Activated naive CD4-positive, alpha-beta T cell treated with anti-CD3 and anti-CD28 coated beads, Interleukin-2, amount 50 U/mL, for 16 hours (primary cell): ENCODE results near the gene PLCL1.

ENCODE experiments used
- DNase-seq: peaks from one replicate; pipeline ENCODE4 v3.0.0-alpha.2; 2020

Gene PLCL1

GRCh38 chr2:197890168-197890567 lies 85.8 kb downstream of the PLCL1 start:
- no peak for DNase-seq

DNA sequence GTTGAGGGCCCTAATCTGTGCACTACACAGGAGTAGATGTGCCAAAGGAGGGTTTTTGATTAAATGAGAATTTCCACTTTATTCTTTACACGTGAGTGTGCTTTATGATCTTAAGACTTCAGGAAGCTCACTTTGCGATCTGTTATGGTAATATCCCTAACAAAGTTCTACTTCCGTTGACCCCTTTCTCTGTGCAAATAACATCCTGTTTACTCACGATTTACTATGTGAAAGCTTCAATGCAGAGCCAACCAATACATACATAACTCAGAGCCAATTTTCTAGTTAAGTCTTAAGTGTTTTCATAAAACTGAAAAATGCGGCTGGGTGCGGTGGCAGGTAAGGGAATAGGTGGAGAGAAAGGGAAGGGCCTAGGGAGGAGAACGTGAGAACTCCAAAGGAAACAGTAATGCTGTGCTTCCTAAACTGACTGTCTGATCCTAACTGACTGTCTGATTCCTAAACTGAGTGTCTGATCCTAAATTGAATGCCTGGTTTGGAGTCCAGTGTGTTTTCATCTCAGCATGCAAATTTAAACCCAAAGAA lies 87.6 kb downstream of the PLCL1 start:
- no peak for DNase-seq

- no peak for DNase-seq
Measured at GRCh38 chr2:197893403-197894177, 89.2 kb downstream of the PLCL1 start.

DNA sequence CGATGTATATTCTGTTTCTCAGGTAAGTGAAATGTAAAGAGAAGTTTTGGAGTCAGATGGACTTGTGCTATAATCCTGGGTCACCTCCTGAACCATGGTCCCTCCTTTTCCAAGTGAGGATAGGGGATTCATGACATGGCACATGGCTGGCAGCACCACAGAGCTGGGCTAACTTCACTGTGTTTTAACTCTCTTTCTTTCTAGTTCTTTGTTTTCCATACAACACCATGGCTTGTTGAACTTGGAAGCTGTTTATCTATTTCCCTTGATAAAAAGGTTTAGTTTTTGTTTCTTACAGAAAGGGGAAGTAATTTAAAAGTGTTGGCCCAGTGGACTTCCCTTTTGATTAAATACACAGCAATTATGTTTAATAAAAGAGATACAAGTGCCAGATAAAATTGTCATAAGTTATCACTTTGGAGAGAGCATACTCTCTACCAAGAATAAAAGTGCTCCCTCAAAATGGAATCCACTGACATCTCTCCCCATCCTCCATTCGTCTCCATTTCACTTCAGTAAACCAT lies 90.4 kb downstream of the PLCL1 start:
- DNase-seq = no peak

- no peak for DNase-seq
Measured at GRCh38 chr2:197897960-197898678, 93.7 kb downstream of the PLCL1 start.

- peak; percentile 21 for DNase-seq
Measured at GRCh38 chr2:197904446-197904845, 100.1 kb downstream of the PLCL1 start.

DNA sequence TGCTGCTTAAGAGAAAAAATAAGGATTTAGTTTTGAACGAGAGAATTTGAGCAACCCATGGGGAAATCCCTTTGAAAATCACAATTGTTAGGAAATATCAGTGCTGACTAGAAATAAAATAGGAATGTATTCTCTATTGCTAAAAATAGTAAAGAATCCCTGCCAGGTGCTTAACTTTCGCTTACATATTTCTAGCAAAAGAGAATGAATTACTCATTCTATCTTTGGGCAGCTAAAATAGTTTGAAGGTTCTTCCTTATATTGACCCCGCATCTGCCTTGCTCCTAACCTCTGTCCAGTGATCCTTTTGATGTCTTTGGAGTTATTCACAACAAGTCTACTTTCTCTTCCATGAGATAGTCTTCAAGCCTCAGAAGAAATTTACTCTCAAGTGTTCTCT lies 103.8 kb downstream of the PLCL1 start:
- no peak for DNase-seq

GRCh38 chr2:197908990-197909776 lies 104.8 kb downstream of the PLCL1 start:
- no peak for DNase-seq

GRCh38 chr2:197911667-197912066 lies 107.3 kb downstream of the PLCL1 start:
- no peak for DNase-seq

- no peak for DNase-seq
Measured at GRCh38 chr2:197913084-197913483, 108.7 kb downstream of the PLCL1 start.

DNA sequence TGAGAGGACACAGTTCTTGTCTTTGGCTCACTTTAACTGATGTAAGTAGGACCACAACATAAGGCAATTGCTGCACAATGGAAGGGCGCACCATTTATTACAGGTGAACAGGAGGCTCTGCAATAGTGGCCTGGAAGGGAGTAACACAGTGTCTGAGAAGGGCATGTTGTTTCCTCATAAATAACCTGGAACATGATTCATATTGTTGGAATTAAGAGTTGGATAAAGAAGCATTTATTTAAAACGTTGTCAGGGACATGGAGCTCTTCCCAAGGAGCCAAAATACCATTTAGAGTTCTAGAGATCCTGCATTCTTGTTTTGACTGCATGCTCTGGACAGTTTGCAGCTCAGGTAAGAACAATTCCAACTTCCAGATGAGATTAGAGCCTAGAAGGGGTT lies 110.4 kb downstream of the PLCL1 start:
- no peak for DNase-seq

DNA sequence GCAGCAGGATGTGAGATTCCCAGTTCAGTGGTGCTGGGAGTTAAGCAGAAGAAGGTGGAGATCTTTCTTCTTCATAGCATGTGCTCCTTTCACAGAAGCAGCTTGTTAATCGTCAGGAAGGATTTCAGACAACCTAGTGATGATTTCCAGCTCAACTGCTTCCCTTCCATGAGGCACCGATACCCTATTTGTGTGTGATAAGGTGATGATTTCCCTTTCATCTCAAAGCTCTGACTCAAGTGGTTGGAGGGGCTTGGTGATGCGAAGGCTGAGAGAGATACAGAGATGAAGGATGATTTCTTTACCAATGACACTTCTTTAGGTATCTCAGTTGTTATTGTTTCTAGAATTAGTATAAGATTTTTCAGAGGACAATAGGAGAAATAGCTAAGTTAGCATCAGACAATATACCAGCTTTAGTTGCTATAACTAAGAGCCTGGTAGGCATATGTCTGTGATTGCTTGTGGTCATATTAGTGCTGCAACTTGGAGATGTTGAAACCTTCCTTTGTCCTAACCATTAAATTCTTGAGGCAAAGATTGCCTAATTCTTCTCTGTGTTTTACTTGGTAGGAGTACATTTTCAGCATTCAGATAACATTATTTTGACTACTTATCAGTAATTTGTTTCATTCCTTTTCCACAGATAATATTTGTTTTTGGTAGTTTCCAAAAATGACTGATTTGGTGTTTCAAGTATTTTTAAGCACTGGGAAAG lies 111.3 kb downstream of the PLCL1 start:
- DNase-seq = no peak

DNA sequence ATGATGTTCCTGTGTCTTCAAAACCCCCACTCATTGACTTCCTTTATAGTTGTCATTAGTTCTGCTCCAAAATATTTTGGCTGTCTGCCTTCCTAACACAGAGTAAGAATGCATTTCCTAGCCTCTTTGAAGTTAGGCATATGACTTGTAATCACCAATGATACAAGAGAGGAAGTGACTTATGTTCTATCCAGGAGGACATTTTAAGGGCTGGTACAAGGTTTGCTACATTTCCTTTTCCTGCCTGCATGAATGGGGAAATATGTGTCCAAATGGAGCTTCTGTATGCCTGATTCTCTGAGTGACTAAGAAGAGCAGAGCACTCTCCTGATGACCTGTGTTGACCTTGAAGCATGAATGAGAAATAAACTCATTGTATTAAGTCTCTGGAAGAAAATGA lies 115.1 kb downstream of the PLCL1 start:
- no peak for DNase-seq

DNA sequence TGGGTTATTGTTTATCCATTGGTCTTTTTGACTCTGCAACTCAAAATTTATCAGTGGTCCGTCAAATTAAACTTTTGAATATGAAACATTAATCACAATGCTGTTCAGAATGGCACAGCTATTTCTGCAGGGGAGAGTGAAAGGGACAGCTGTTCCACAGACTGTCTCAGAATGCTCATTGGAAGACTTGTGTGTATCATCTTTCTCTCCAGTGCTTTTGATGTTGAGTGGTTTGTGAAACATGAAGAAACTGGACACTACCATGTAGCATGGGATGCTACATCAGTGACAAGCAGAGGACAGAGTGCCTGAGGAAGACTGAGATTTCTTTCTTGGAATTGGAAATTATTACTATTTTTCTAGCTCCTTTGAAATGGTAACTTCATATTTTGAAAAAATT lies 115.7 kb downstream of the PLCL1 start:
- no peak for DNase-seq

DNA sequence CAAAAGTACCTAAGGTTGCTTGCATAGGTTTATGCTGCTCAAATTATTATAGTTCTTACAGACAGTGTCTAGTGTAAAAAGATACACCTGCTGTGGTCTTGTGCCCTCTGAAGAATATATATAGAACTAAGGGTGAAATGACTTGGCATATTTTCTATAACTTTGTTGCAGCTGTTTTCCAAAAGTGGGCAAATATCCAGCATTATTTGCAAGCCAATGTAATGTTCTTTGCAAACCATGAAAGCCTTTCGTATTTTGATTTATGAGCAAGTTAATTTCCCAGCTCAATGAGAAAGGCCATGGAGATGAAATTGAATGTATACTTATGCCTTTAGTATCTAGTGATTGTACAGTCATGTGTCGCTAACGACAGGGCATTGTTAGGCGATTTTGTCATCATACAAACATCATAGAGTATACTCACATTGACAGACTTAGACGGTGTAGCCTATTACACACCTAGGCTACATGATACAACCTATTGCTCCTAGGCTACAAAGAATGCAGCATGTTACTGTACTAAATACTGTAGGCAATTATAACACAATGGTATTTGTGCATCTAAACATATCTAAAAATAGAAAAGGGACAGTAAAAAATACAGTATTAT lies 116.3 kb downstream of the PLCL1 start:
- no peak for DNase-seq

DNA sequence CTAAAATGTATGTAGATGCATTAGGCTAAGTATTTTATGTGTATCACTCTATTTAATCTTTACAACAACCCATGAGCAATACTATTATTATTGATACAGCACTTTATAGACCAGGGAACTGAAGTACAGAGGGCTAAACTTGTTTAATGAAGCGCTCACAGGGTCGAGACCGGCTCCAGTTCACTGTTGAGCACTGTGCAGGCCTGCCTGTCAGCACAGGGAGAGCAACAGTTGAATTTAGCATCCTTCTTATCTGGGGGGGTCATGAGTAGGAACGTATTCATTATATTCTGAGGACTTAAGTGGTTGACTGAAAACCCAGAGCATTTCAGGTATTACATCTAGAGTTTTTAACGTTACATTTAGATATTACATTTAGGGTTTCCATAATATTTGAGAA lies 120.1 kb downstream of the PLCL1 start:
- DNase-seq = no peak

DNA sequence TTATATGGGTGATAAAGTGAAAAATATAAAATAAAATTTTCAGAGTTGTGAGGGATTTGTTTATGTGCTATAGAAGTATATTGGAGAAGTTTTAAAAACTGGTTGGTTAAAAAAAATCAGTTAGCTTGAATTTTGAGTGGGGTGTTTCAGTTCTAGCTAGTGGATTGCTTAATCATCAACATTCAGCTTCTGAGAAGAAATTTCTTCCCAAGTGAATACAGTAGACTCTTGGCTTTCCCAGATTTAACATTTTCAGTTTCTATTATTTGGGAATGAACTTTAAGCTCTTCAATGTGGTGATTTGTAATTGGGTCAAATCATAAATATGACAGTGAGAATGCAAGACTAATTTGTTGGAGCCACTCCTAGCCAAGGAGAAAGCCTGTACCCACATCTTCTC lies 120.8 kb downstream of the PLCL1 start:
- no peak for DNase-seq

GRCh38 chr2:197925976-197926375 lies 121.6 kb downstream of the PLCL1 start:
- DNase-seq = no peak

DNA sequence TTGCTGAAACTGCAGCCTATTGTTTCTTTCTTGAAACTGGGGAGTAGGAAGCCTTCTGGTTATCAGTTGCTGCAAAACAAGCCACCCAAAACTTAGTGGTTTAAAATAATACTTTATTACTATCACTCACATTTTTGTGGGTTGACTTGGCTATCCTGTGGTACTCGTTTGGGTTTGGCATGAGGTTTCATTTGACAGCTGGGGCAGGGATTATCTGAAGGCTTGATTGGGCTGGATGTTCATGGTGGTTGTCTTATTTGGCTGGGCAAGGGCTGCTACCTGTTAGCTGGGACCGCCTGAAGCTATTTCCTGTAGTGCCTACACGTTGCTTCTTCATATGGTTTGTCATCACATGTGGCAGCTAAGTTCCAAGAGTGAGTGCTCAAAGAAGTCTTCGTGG lies 122.3 kb downstream of the PLCL1 start:
- no peak for DNase-seq

GRCh38 chr2:197927994-197928393 lies 123.6 kb downstream of the PLCL1 start:
- no peak for DNase-seq

DNA sequence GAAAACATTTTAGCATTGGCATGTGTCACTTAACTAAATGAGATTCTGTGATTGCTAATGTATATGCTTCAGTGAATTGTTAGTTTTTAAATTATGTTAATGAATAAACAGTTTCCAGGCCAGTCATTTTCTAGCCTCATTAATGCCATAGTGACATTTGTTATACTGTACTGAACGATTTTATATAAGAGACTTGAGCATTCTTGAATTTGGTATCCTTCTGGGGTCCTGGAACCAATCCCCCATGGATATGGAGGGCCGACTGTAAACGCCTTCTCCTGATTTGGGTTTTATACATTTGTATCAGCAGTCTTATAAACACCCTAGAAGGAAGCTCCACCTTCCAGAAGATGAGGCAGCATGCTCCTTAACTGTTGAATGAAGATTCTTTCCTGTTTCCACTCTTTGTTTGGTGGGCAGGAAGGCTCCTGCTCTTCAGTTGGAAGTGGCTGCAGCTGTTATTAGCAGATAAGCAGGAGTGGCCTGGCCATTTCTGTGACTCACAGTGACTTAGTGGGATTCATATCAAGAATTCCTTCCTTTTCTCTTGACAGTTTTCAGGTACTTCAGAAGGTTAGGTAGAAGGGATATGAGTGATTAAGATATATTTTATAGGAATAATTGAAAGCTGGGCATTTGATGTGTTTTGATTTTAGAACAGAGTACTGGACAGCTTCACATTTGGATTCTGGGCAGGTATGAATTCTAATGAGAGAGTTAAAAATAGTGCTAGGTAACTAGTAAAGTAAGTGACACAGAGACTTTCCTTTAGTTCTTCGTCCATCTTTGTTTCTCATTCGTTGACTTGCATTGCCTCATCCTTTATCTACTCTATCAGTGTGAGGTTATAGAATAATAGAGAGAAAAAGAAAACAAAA lies 124.9 kb downstream of the PLCL1 start:
- no peak for DNase-seq
